ENCODE data around the gene TMEM171. TPM values are rescaled to one million over a fixed set of nuclear protein-coding genes. Genes with fewer than 3 reads are reported as not detected.

Gene TMEM171
- 27.3 and 42.5 TPM in 2 replicates for total RNA-seq

DNA sequence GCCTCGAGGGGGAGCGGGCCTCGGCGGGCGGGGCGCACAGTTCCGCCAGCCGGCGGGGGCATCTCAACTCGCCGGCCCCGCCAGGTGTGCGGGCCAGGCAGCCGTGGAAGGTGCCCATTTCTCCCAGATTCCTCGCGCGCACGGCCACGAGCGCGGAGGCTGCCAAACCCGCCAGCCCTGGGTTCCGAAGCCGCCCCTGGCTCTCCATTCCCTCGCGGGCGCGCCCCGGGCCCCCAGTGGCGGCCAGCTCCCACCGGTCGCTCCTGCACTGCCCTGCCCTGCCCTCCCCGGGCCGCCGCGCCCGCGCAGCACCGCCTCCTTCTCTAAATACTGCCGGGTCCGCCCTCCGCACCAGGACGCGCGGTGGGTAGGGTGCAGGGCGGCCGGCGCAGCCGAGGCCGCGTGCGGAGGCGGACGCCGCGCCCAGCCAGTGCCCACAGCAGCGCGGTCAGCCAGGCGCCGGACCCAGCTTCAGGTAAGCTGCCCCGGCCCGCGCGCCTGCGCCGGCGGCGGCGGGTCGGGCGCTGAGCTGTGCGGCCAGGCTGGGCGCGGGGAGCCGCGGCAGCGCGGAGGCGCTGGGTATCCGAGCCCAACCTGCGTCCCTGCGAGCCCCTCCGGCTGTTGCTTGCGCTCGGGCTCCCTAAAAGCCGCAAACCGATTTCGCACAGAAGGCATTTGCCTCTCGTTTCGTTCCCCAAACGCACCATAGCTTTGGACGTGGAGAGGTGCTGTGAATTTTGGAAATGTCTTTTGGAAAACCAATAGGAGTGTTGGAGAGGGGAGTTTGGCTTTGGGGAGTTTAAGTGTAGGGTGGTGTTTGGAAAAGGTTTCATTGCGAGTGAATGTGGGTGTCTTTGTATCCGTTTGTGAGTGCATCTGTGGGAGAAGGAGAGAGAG, at the start of gene TMEM171:
Gene TMEM171 (plus strand): TSS at position 354 of the 897 bp plus-strand sequence. CDS start 2,799 bp downstream, outside the sequence.

DNA sequence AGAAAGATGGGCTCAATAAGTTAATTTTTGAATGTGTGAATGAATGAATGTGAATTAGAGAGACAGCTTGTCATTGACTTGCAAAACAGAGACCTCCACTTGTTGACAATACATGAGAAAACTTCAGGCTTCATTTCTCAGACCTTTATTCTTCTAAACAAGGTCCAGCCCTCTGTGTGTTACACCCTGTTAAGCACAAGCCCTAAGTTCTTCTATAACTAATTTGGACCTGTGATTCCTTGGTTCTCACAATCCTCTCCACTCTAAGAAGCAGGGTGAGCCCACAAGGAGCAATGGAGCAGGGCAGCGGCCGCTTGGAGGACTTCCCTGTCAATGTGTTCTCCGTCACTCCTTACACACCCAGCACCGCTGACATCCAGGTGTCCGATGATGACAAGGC, 52.6 kb downstream of the TMEM171 start, which contains the start of gene TMEM174:
Gene TMEM174 (plus strand): TSS at position 243 of the 400 bp plus-strand sequence. CDS start 51 bp downstream, at position 294.

Other genes starting within 250 kb of the TMEM171 start
- 29.9 and 30.7 TPM in 2 replicates for gene FCHO2, start 164.5 kb upstream of the TMEM171 start, total RNA-seq
- not detected in 2 replicates for gene TMEM174, start 52.6 kb downstream of the TMEM171 start, total RNA-seq